ENCODE measurements around the gene NRG2.

DNA sequence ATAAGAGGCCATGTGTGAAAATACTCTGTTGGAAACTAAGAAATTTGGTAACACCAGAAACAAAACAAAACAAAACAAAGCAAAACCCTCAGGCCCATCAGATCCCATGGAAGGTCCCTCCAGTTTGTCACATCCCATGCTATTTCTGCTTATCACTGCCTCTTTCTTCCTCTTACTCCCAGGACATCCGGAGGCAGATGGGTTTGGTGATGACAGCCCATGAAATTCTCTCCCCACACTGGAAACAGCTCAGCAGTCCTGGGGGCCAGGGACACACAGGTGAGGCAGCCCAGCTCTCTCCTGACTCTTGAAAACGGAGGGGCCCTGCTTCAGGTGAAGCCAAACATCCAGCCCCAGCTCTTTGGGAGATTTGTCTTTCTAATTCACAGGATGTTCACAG, 63.2 kb downstream of the NRG2 start:
- no peak for TF ChIP-seq POLR2AphosphoS5 (IDR thresholded peaks at IDR 0.05)
- TF ChIP-seq, protein P1, sequence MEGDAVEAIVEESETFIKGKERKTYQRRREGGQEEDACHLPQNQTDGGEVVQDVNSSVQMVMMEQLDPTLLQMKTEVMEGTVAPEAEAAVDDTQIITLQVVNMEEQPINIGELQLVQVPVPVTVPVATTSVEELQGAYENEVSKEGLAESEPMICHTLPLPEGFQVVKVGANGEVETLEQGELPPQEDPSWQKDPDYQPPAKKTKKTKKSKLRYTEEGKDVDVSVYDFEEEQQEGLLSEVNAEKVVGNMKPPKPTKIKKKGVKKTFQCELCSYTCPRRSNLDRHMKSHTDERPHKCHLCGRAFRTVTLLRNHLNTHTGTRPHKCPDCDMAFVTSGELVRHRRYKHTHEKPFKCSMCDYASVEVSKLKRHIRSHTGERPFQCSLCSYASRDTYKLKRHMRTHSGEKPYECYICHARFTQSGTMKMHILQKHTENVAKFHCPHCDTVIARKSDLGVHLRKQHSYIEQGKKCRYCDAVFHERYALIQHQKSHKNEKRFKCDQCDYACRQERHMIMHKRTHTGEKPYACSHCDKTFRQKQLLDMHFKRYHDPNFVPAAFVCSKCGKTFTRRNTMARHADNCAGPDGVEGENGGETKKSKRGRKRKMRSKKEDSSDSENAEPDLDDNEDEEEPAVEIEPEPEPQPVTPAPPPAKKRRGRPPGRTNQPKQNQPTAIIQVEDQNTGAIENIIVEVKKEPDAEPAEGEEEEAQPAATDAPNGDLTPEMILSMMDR (IDR thresholded peaks at IDR 0.05): no peak

Measured in prostate gland (tissue), 2 donors.